Ascending aorta (tissue), 2 donors: ENCODE results near the gene ZNF606. TPM values are rescaled to one million over a fixed set of nuclear protein-coding genes. Genes with fewer than 3 reads are reported as not detected.

Experiments
- DNase-seq, 2 donors: peaks; one replicate each; pipeline ENCODE4 v3.0.0-alpha.2; 2019; ENCODE audit warnings: low spot score in 2 of 2
- H3K27ac ChIP-seq, 2 donors: fragments of 200-600 bp; sonication (generic); one replicate each; pipeline ENCODE4 v1.5.1; 2016 to 2017; ENCODE audit warnings: mild to moderate bottlenecking in 1 of 2
- H3K27me3 ChIP-seq: fragments of 200-600 bp; sonication (generic); one replicate; pipeline ENCODE4 v1.5.1; 2017
- H3K36me3 ChIP-seq, 2 donors: fragments of 200-600 bp; sonication (generic); one replicate each; pipeline ENCODE4 v1.5.1; 2016
- H3K4me1 ChIP-seq, 2 donors: fragments of 200-600 bp; sonication (generic); one replicate each; pipeline ENCODE4 v1.5.1; 2016 to 2017; ENCODE audit warnings: mild to moderate bottlenecking in 1 of 2
- H3K4me3 ChIP-seq, 2 donors: fragments of 200-600 bp; sonication (generic); one replicate each; pipeline ENCODE4 v1.5.1; 2016 to 2017; ENCODE audit warnings: mild to moderate bottlenecking in 1 of 2
- H3K9me3 ChIP-seq, 2 donors: fragments of 200-600 bp; sonication (generic); one replicate each; pipeline ENCODE4 v1.5.1; 2016
- CTCF ChIP-seq, 3 experiments: fragments of 200-600 bp in 2 of 3; fragments of 450-650 bp in 1 of 3; sonication (generic) in 2 of 3; IDR thresholded peaks; one replicate each; pipeline ENCODE4 v1.5.1; 2016 to 2019; ENCODE audit warnings: antibody characterized with exemption in 3 of 3, mild to moderate bottlenecking in 1 of 3, moderate library complexity in 1 of 3
- intact Hi-C: fragments of 100-400 bp; cut with DNase I; formaldehyde crosslinking; loops from one replicate; pipeline ENCODE4 v1.15.1; 2023
- total RNA-seq: library from RNA; depleted of rRNA; stranded (reverse); fragments of >200 nt; gene quantifications from one replicate; pipeline ENCODE4 v1.1.0, GENCODE V29; 2016

Gene ZNF606
- total RNA-seq, 1 donor from 2014 or later, result 1.5 TPM

- Histone ChIP-seq H3K9me3 (peaks cover 54 to 96% of the 10 kb centered on the region in 2 donors), H3K27me3 (no peaks in the 10 kb centered on the region), H3K36me3 (no peaks in the 10 kb centered on the region), H3K27ac (no peak overlapping the region), H3K4me3 (no peak overlapping the region), H3K4me1 (no peaks in the 10 kb centered on the region)
- intact Hi-C loops, result no loop called here
- no peak for DNase-seq
- no peak for TF ChIP-seq CTCF (IDR thresholded peaks at IDR 0.05)
Measured at GRCh38 chr19:57961785-57962184, 40.8 kb downstream of the ZNF606 start.

- H3K9me3 ChIP-seq, result peaks cover 24 to 50% of the 10 kb centered on the region in 2 donors
- no peak for DNase-seq
- intact Hi-C loops, result no loop called here
- TF ChIP-seq CTCF (IDR thresholded peaks at IDR 0.05), result no peak
- H3K4me1 ChIP-seq, result no peaks in the 10 kb centered on the region
- H3K27me3 ChIP-seq, result no peaks in the 10 kb centered on the region
- no peak overlapping the region for H3K4me3 ChIP-seq
- no peaks in the 10 kb centered on the region for H3K36me3 ChIP-seq
- no peak overlapping the region for H3K27ac ChIP-seq
Measured at GRCh38 chr19:57954996-57955395, 47.6 kb downstream of the ZNF606 start.

- intact Hi-C loops, result no loop called here
- Histone ChIP-seq H3K4me3 (no peak overlapping the region), H3K27ac (no peak overlapping the region), H3K36me3 (no peaks in the 10 kb centered on the region), H3K4me1 (no peaks in the 10 kb centered on the region), H3K9me3 (peaks cover 18 to 33% of the 10 kb centered on the region in 2 donors), H3K27me3 (no peaks in the 10 kb centered on the region)
- DNase-seq, result no peak
- TF ChIP-seq CTCF (IDR thresholded peaks at IDR 0.05), result no peak
Measured at GRCh38 chr19:57949702-57950101, 52.9 kb downstream of the ZNF606 start.

- Histone ChIP-seq H3K27me3 (no peaks in the 10 kb centered on the region), H3K4me1 (no peaks in the 10 kb centered on the region), H3K36me3 (peaks cover 1 to 4% of the 10 kb centered on the region in 2 donors), H3K4me3 (no peak overlapping the region), H3K27ac (no peak overlapping the region), H3K9me3 (peaks cover 22 to 37% of the 10 kb centered on the region in 2 donors)
- intact Hi-C loops, result no loop called here
- no peak for DNase-seq
- TF ChIP-seq CTCF (IDR thresholded peaks at IDR 0.05), result no peak
Measured at GRCh38 chr19:57949296-57949695, 53.3 kb downstream of the ZNF606 start.

GRCh38 chr19:57947419-57948134, 55.0 kb downstream of the ZNF606 start, which contains the start of gene ZNF256:
TSS of gene ZNF256 (minus strand) at chr19:57947706. CDS start at chr19:57947474, 232 bp downstream.
- peak; percentile 33 to 47 (median 46) for TF ChIP-seq CTCF (IDR thresholded peaks at IDR 0.05)
- DNase-seq, result peak; percentile 55 to 95
- Histone ChIP-seq H3K9me3 (peaks cover 39 to 54% of the 10 kb centered on the region in 2 donors), H3K27ac (peak within 1 kb of the TSS; percentile 78 to 82), H3K36me3 (peaks cover 16 to 21% of the 10 kb centered on the region in 2 donors), H3K4me3 (peak within 1 kb of the TSS; percentile 58 to 82), H3K4me1 (no peaks in the 10 kb centered on the region), H3K27me3 (no peaks in the 10 kb centered on the region)
- intact Hi-C loops, result loop anchor here (1.0 kb wide), 1 partner anchor 208 kb away; no protein-coding TSS in a partner anchor
